AG09309 (cell line): Measurements from ENCODE around the gene TXN.
A peak's percentile ranks its signal among the peaks of the same experiment; 100 is the strongest.

Experiments
- DNase-seq: peaks from one replicate; pipeline ENCODE4 v3.0.0-alpha.2; 2010; ENCODE audit warnings: low read depth
- H3K4me3 ChIP-seq: 2 replicates; pipeline ENCODE4 v1.5.1; 2011; ENCODE audit warnings: mild to moderate bottlenecking, low read depth, low read length, moderate library complexity; ENCODE audit not compliant: control insufficient read depth
- TF ChIP-seq, protein P1 (sequence below): IDR thresholded peaks from 2 replicates; pipeline ENCODE4 v1.5.1; 2011; ENCODE audit warnings: mild to moderate bottlenecking, low read depth, low read length, inconsistent platforms; ENCODE audit not compliant: insufficient read depth, control insufficient read depth; ENCODE audit errors: missing control alignments

The TXN gene

DNA sequence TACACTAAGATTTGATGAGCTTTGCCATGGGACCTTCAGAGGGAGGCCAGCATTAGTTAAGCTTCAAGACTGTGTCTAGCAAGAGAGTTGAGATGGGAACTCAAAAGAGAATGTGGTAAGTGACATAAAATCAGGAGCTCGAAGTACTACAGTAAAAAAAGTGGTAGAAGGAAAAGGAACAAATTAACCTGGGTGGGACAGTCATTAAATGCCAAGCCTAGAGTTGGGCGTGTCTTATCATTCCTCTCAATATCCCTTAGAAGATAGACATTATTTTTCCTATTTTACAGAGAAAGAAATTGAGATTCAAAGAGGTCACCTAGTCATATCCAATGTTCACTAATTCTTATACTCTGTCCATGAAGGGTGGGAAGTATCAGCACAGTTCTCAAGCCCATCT lies 3.3 kb upstream of the TXN start:
- TF ChIP-seq, protein P1, sequence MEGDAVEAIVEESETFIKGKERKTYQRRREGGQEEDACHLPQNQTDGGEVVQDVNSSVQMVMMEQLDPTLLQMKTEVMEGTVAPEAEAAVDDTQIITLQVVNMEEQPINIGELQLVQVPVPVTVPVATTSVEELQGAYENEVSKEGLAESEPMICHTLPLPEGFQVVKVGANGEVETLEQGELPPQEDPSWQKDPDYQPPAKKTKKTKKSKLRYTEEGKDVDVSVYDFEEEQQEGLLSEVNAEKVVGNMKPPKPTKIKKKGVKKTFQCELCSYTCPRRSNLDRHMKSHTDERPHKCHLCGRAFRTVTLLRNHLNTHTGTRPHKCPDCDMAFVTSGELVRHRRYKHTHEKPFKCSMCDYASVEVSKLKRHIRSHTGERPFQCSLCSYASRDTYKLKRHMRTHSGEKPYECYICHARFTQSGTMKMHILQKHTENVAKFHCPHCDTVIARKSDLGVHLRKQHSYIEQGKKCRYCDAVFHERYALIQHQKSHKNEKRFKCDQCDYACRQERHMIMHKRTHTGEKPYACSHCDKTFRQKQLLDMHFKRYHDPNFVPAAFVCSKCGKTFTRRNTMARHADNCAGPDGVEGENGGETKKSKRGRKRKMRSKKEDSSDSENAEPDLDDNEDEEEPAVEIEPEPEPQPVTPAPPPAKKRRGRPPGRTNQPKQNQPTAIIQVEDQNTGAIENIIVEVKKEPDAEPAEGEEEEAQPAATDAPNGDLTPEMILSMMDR: no peak
- no peak overlapping the region for H3K4me3 ChIP-seq
- no peak for DNase-seq

DNA sequence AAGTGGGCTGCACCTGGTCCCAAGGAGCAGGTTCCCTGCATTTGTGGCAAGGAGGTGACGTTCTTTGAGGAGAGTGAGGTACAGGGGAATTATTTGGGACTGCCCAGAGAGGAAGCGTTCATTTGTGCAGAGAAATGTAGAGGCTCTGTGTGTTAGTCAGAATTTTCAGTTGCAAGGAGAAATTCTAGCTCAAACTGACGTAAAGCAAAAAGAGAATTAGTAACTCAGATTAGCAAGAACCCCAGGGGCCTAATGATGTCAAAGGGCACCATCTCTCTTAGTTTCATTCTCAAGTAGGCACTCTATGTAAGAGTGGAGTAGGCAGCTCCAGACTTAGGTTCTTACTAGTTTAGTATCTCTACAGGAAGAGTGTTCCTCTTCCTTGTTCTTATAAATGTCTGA lies 2.4 kb upstream of the TXN start:
- DNase-seq: no peak
- H3K4me3 ChIP-seq: no peak overlapping the region
- TF ChIP-seq, protein P1: no peak

- H3K4me3 ChIP-seq: no peak overlapping the region
- TF ChIP-seq, protein P1: no peak
- no peak for DNase-seq
Observed at GRCh38 chr9:110257956-110258355, 1.6 kb upstream of the TXN start.

DNA sequence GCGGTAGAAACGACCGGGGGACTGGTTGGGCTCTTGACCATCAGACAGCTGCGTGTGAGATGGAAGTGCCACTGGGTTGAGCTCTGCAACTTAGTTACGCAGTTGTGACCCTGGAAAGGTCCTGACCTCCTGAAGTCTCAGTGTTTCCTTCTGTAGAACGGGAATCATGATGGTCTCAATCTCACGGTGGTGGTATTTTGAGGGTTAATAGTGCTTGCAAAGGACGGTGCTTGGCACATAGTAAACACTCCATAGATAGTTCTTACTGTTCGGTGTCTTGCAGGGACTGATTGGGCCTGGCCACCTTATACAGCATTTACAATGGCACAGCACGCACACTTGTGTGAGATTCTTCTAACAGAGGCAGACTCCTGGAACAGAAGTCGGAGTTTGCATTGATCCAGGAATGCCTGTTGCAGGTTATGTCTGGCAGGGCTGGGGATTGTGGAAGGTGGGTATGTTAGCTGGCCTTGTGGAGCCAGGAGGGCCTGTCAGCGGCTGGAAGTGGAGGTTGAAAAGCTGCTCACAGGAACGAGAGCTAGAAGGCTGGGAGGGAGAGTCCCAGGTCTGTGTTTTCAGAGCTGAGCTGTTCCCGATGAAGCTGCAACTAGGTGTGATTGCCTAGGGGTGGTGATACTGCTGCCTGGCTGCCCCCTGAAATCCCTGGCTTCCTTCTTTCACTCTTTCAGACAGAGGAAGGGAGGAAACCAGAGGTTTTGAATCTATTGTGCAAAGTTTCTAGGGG lies 962 bp upstream of the TXN start:
- H3K4me3 ChIP-seq: peak overlapping the region; percentile 70
- TF ChIP-seq, protein P1: no peak

DNA sequence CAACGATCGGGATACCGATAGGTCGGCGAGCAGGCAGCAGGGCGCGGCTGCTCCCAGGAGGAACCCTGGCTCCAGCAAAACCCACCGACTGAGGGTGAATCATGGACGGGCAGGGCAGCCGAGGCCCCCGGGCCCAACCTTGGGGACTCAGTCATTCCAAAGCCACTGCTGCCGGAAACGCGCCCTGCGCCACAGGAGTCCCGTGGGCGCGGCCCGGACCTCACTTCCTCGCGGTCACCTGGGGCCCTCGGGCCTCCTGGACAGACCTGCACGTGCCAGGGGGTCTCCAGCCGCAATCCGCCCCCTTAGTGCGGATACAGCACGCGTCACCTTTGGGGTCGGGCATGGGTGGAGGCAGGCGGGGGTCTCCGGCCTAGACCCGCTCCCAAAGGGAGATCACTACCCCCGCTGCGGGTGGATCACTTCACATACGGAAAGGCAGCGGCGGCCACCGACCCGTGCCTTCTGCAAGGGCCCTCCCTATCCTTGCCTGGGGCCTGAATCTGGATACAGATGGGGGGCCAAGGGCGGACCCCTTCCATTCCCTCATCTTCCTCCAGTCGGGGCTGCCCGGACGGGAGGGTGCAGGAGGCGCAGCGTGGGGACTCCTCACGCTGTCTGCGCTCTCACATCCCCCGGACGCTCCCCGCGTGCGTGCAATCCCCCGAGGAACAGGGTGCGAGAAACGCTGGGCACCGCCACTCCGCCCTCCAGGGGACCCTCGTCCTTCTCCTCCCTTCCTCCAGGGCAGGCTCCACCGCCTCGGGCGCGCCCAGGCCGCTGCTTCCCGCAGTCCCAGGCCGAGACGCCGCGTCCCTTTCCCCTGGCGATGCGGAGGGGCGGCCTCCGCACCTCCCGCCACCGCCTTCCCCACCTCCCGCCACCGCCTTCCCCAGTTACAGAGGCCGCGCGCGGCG lies 586 bp downstream of the TXN start:
- TF ChIP-seq, protein P1: no peak
- no peak for DNase-seq
- H3K4me3 ChIP-seq: peak overlapping the region; percentile 70

More for the DNA sequence above, 962 bp upstream of the TXN start:
- DNase-seq: no peak

DNA sequence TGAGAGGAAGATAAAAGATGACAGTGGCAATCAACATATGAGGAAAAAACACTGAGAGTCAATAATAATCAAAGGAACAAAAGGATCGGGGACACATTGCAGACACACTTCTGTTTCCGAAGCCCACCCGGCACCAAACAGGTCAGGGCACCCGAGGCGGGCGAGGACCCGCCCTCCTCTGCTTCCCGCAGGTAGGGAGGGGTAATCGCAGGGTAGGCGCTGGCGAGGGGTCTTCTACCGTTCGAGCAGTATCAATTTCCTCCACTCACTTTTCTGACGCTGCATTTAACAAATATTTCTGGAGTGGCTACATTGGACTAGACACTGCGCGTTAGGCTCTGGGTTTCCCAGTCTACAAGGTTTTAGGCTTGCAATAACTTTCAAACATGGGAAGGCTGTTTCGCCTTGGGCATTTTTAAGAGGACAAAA lies 1.3 kb downstream of the TXN start:
- peak overlapping the region; percentile 70 for H3K4me3 ChIP-seq
- TF ChIP-seq, protein P1: no peak
- no peak for DNase-seq
